Testis (tissue), 3 donors: ENCODE measurements around the gene KLHL33. TPM values are rescaled to one million over a fixed set of nuclear protein-coding genes. Genes with fewer than 3 reads are reported as not detected.

ENCODE experiments used
- DNase-seq: peaks from one replicate; pipeline ENCODE4 v3.0.0-alpha.2; 2019
- H3K27ac ChIP-seq, 2 donors: fragments of 200-600 bp; sonication (generic); one replicate each; pipeline ENCODE4 v1.5.1; 2019
- H3K27me3 ChIP-seq: fragments of 200-600 bp; sonication (generic); one replicate; pipeline ENCODE4 v1.5.1; 2019
- H3K36me3 ChIP-seq: fragments of 200-600 bp; sonication (generic); one replicate; pipeline ENCODE4 v1.5.1; 2017; ENCODE audit warnings: low read depth; ENCODE audit errors: missing control alignments
- H3K4me1 ChIP-seq: fragments of 200-600 bp; sonication (generic); one replicate; pipeline ENCODE4 v1.5.1; 2019
- H3K4me3 ChIP-seq, 2 donors: fragments of 200-600 bp; sonication (generic); one replicate each; pipeline ENCODE4 v1.5.1; 2017 to 2019
- H3K9me3 ChIP-seq: fragments of 200-600 bp; sonication (generic); one replicate; pipeline ENCODE4 v1.5.1; 2017
- POLR2A ChIP-seq: fragments of 450-650 bp; IDR thresholded peaks from one replicate; pipeline ENCODE4 v1.6.1; 2017; ENCODE audit warnings: antibody characterized with exemption, mild to moderate bottlenecking, moderate library complexity
- WGBS, 2 donors: methylation state at CpG; one replicate each; pipeline ENCODE4 v1.1.5; 2018; 5-methylcytosine and 5-hydroxymethylcytosine counted together
- intact Hi-C: fragments of 100-400 bp; cut with DNase I; formaldehyde crosslinking; loops from one replicate; pipeline ENCODE4 v1.15.1; 2023; ENCODE audit warnings: low total_unique reads
- polyA plus RNA-seq: library from polyadenylated mRNA; stranded (reverse); fragments of 350-450 nt; fragmentation: Illumina TruSeq; extraction: RNeasy Lipid Tissue Mini Kit (QIAGEN cat#74804); gene quantifications from one replicate; pipeline ENCODE4 v1.2.3, GENCODE V29; 2014; ENCODE audit warnings: low read depth, low replicate concordance; ENCODE audit not compliant: insufficient read depth
- small RNA-seq, 2 donors: library from RNA; depleted of rRNA; stranded (forward); fragments of <200 nt; gene quantifications; one replicate each; pipeline ENCODE3, GENCODE V24; 2016
- total RNA-seq, 2 donors: library from RNA; depleted of rRNA; stranded (reverse); fragments of >200 nt; gene quantifications; one replicate each; pipeline ENCODE4 v1.2.3, GENCODE V29; 2016
- TF ChIP-seq, protein P1 (sequence below), 3 experiments: fragments of 450-650 bp in 2 of 3; fragments of 200-600 bp in 1 of 3; sonication (generic) in 1 of 3; IDR thresholded peaks; one replicate each; pipeline ENCODE4 v1.5.1; 2016 to 2019; ENCODE audit warnings: antibody characterized with exemption in 3 of 3, mild to moderate bottlenecking in 2 of 3, moderate library complexity in 1 of 3

KLHL33 gene
- total and polyA plus RNA-seq, 3 donors from 2014 or later: 0.67 to 1.6 (median 1.2) TPM

DNA sequence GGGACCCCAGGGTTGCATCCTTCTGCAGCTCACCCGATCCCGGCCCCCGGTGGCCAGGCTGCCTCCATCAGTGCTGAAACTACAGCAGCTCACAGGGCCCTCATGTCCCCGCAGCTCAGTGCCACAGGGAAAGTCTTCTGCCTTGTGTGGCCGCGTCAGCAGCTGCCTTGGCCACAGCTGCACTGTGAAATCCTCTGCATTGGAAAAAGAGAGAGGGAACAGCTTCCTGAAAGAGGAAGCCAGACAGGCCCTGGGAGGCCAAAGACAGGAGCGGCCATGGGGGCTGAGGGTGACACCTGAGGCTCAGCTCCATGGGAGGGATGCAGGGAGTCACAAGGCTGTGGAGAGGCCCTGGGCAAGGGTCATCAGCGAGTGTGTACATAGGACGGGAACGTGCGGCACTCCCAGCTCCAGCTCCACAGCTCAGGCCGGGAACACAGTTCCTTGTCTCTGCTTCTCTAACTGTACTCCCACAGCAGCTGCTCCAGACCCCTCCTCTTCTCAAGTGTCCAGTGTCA is 59.8 kb downstream of the KLHL33 start:
- TF ChIP-seq POLR2A: no peak
- TF ChIP-seq, protein P1, sequence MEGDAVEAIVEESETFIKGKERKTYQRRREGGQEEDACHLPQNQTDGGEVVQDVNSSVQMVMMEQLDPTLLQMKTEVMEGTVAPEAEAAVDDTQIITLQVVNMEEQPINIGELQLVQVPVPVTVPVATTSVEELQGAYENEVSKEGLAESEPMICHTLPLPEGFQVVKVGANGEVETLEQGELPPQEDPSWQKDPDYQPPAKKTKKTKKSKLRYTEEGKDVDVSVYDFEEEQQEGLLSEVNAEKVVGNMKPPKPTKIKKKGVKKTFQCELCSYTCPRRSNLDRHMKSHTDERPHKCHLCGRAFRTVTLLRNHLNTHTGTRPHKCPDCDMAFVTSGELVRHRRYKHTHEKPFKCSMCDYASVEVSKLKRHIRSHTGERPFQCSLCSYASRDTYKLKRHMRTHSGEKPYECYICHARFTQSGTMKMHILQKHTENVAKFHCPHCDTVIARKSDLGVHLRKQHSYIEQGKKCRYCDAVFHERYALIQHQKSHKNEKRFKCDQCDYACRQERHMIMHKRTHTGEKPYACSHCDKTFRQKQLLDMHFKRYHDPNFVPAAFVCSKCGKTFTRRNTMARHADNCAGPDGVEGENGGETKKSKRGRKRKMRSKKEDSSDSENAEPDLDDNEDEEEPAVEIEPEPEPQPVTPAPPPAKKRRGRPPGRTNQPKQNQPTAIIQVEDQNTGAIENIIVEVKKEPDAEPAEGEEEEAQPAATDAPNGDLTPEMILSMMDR (IDR thresholded peaks at IDR 0.05): no peak
- H3K9me3 ChIP-seq: no peaks in the 10 kb centered on the region
- no peak for DNase-seq
- H3K27ac ChIP-seq: no peak overlapping the region
- 92 to 96% methylated on average over 12 of the region's 12 CpGs for WGBS, 2 donors
- no peaks in the 10 kb centered on the region for H3K36me3 ChIP-seq
- H3K4me1 ChIP-seq: no peaks in the 10 kb centered on the region
- no peak overlapping the region for H3K4me3 ChIP-seq
- H3K27me3 ChIP-seq: no peaks in the 10 kb centered on the region
- intact Hi-C loops: no loop called here

Small RNA genes within 50 kb of the gene (small RNA-seq; reads per million reads assigned to genes)
- 0.64 to 1.0 reads per million in 2 donors for gene RNA5SP382

Other genes with a start within 250 kb of the KLHL33 start
- gene OR11G2, start 245.3 kb downstream of the KLHL33 start, total RNA-seq: not detected
- gene OR11G2, start 245.3 kb downstream of the KLHL33 start, polyA plus RNA-seq: not detected
- not detected for gene OR11H6, start 212.5 kb downstream of the KLHL33 start, total RNA-seq
- not detected for gene OR11H6, start 212.5 kb downstream of the KLHL33 start, polyA plus RNA-seq
- gene OR11H7, start 207.2 kb downstream of the KLHL33 start, total RNA-seq: not detected
- gene OR11H7, start 207.2 kb downstream of the KLHL33 start, polyA plus RNA-seq: not detected
- gene OR11H4, start 196.9 kb downstream of the KLHL33 start, total RNA-seq: under 1 TPM in 1 of 2 donors, not detected in 1; 0.19 TPM
- not detected for gene OR11H4, start 196.9 kb downstream of the KLHL33 start, polyA plus RNA-seq
- 10 to 100 TPM; 20.4 to 23.6 TPM for gene TTC5, start 130.2 kb downstream of the KLHL33 start, total RNA-seq
- 36.6 TPM for gene TTC5, start 130.2 kb downstream of the KLHL33 start, polyA plus RNA-seq
- 10 to 100 TPM; 38.7 to 46.7 TPM for gene CCNB1IP1, start 102.9 kb downstream of the KLHL33 start, total RNA-seq
- gene CCNB1IP1, start 102.9 kb downstream of the KLHL33 start, polyA plus RNA-seq: 46.0 TPM
- 10 to 100 TPM; 38.1 to 50.7 TPM for gene PARP2, start 92.5 kb downstream of the KLHL33 start, total RNA-seq
- 40.0 TPM for gene PARP2, start 92.5 kb downstream of the KLHL33 start, polyA plus RNA-seq
- gene TEP1, start 22.7 kb downstream of the KLHL33 start, total RNA-seq: 10 to 100 TPM; 16.5 to 19.1 TPM
- gene TEP1, start 22.7 kb downstream of the KLHL33 start, polyA plus RNA-seq: 11.6 TPM
- gene OSGEP, start 18.6 kb upstream of the KLHL33 start, total RNA-seq: 10 to 100 TPM; 47.2 to 58.8 TPM
- 19.9 TPM for gene OSGEP, start 18.6 kb upstream of the KLHL33 start, polyA plus RNA-seq
- 10 to 100 TPM; 56.7 to 76.2 TPM for gene APEX1, start 19.1 kb upstream of the KLHL33 start, total RNA-seq
- gene APEX1, start 19.1 kb upstream of the KLHL33 start, polyA plus RNA-seq: 67.8 TPM
- 10 to 100 TPM; 33.4 to 38.8 TPM for gene PIP4P1, start 25.3 kb upstream of the KLHL33 start, total RNA-seq
- gene PIP4P1, start 25.3 kb upstream of the KLHL33 start, polyA plus RNA-seq: 50.8 TPM
- 10 to 100 TPM; 13.6 to 21.8 TPM for gene PNP, start 33.2 kb upstream of the KLHL33 start, total RNA-seq
- gene PNP, start 33.2 kb upstream of the KLHL33 start, polyA plus RNA-seq: 18.9 TPM
- gene RNASE10, start 69.4 kb upstream of the KLHL33 start, total RNA-seq: not detected
- gene RNASE10, start 69.4 kb upstream of the KLHL33 start, polyA plus RNA-seq: 1.2 TPM
- gene RNASE9, start 124.9 kb upstream of the KLHL33 start, total RNA-seq: not detected
- not detected for gene RNASE9, start 124.9 kb upstream of the KLHL33 start, polyA plus RNA-seq
- gene RNASE11, start 151.8 kb upstream of the KLHL33 start, total RNA-seq: 10 to 100 TPM; 31.7 to 52.0 TPM
- gene RNASE11, start 151.8 kb upstream of the KLHL33 start, polyA plus RNA-seq: 81.0 TPM
- not detected for gene RNASE12, start 155.2 kb upstream of the KLHL33 start, total RNA-seq
- gene RNASE12, start 155.2 kb upstream of the KLHL33 start, polyA plus RNA-seq: 1.3 TPM
- under 1 TPM in 1 of 2 donors, not detected in 1; 0.68 TPM for gene OR6S1, start 205.5 kb upstream of the KLHL33 start, total RNA-seq
- not detected for gene OR6S1, start 205.5 kb upstream of the KLHL33 start, polyA plus RNA-seq
- gene RNASE4, start 248.4 kb upstream of the KLHL33 start, total RNA-seq: 10 to 100 TPM; 27.6 to 53.4 TPM
- 27.7 TPM for gene RNASE4, start 248.4 kb upstream of the KLHL33 start, polyA plus RNA-seq